Parathyroid adenoma (tissue), 2 donors: ENCODE data around the gene RASSF8.

Source experiments
- H2AFZ ChIP-seq: fragments of 300-600 bp; sonication (generic); one replicate; pipeline ENCODE4 v1.7.0; 2017; ENCODE audit warnings: antibody characterized with exemption, mild to moderate bottlenecking
- H3K27ac ChIP-seq: fragments of 300-600 bp; sonication (generic); one replicate; pipeline ENCODE4 v1.7.0; 2017
- H3K27me3 ChIP-seq: fragments of 300-600 bp; sonication (generic); one replicate; pipeline ENCODE4 v1.7.0; 2017; ENCODE audit warnings: low read length; ENCODE audit not compliant: control insufficient read depth, insufficient read depth
- H3K36me3 ChIP-seq: fragments of 300-600 bp; sonication (generic); one replicate; pipeline ENCODE4 v1.7.0; 2017; ENCODE audit warnings: low read length; ENCODE audit not compliant: control insufficient read depth, insufficient read depth
- H3K4me1 ChIP-seq: fragments of 300-600 bp; sonication (generic); one replicate; pipeline ENCODE4 v1.7.0; 2017; ENCODE audit warnings: control low read depth
- H3K4me2 ChIP-seq: fragments of 300-600 bp; sonication (generic); one replicate; pipeline ENCODE4 v1.7.0; 2017; ENCODE audit warnings: low read length
- H3K4me3 ChIP-seq: fragments of 300-600 bp; sonication (generic); one replicate; pipeline ENCODE4 v1.7.0; 2017; ENCODE audit warnings: low read depth, low read length
- H3K79me2 ChIP-seq: fragments of 300-600 bp; sonication (generic); one replicate; pipeline ENCODE4 v1.7.0; 2017; ENCODE audit warnings: control low read depth
- H3K9ac ChIP-seq: fragments of 300-600 bp; sonication (generic); one replicate; pipeline ENCODE4 v1.7.0; 2017; ENCODE audit warnings: mild to moderate bottlenecking
- H3K9me3 ChIP-seq: fragments of 300-600 bp; sonication (generic); one replicate; pipeline ENCODE4 v1.7.0; 2017; ENCODE audit warnings: low read length; ENCODE audit not compliant: control insufficient read depth
- CTCF ChIP-seq: fragments of 300-600 bp; sonication (generic); IDR thresholded peaks from one replicate; pipeline ENCODE4 v1.7.0; 2017; ENCODE audit warnings: antibody characterized with exemption, mild to moderate bottlenecking
- donor health status: primary hyperparathyroidism.

The RASSF8 gene

GRCh38 chr12:25937096-25937495 is 21.4 kb upstream of the RASSF8 start:
- H3K27ac ChIP-seq, result no peak overlapping the region
- no peak overlapping the region for H2AFZ ChIP-seq
- H3K27me3 ChIP-seq, result no peaks in the 10 kb centered on the region
- no peak overlapping the region for H3K4me3 ChIP-seq
- no peak overlapping the region for H3K9ac ChIP-seq
- no peaks in the 10 kb centered on the region for H3K9me3 ChIP-seq
- no peaks in the 10 kb centered on the region for H3K79me2 ChIP-seq
- no peak for TF ChIP-seq CTCF
- no peaks in the 10 kb centered on the region for H3K4me1 ChIP-seq
- no peak overlapping the region for H3K4me2 ChIP-seq
- H3K36me3 ChIP-seq, result no peaks in the 10 kb centered on the region

- Histone ChIP-seq H3K4me3 (no peak overlapping the region), H3K27ac (no peak overlapping the region), H3K4me1 (no peaks in the 10 kb centered on the region), H3K79me2 (no peaks in the 10 kb centered on the region), H3K36me3 (no peaks in the 10 kb centered on the region), H3K9ac (no peak overlapping the region), H2AFZ (no peak overlapping the region), H3K4me2 (no peak overlapping the region), H3K9me3 (no peaks in the 10 kb centered on the region), H3K27me3 (no peaks in the 10 kb centered on the region)
- TF ChIP-seq CTCF, result no peak
Observed at GRCh38 chr12:25938581-25938980, 19.9 kb upstream of the RASSF8 start.

GRCh38 chr12:25939606-25940005 is 18.9 kb upstream of the RASSF8 start:
- H3K4me3 ChIP-seq, result no peak overlapping the region
- no peak overlapping the region for H3K4me2 ChIP-seq
- H3K9ac ChIP-seq, result no peak overlapping the region
- no peaks in the 10 kb centered on the region for H3K9me3 ChIP-seq
- no peaks in the 10 kb centered on the region for H3K4me1 ChIP-seq
- H3K79me2 ChIP-seq, result no peaks in the 10 kb centered on the region
- no peak for TF ChIP-seq CTCF
- H3K36me3 ChIP-seq, result no peaks in the 10 kb centered on the region
- H3K27me3 ChIP-seq, result no peaks in the 10 kb centered on the region
- no peak overlapping the region for H3K27ac ChIP-seq
- H2AFZ ChIP-seq, result no peak overlapping the region

GRCh38 chr12:25940886-25941285 is 17.6 kb upstream of the RASSF8 start:
- no peak for TF ChIP-seq CTCF
- H3K4me1 ChIP-seq, result no peaks in the 10 kb centered on the region
- no peak overlapping the region for H3K4me2 ChIP-seq
- H3K27ac ChIP-seq, result no peak overlapping the region
- H3K9ac ChIP-seq, result no peak overlapping the region
- H2AFZ ChIP-seq, result no peak overlapping the region
- H3K4me3 ChIP-seq, result no peak overlapping the region
- H3K27me3 ChIP-seq, result no peaks in the 10 kb centered on the region
- H3K79me2 ChIP-seq, result no peaks in the 10 kb centered on the region
- no peaks in the 10 kb centered on the region for H3K9me3 ChIP-seq
- no peaks in the 10 kb centered on the region for H3K36me3 ChIP-seq

- H2AFZ ChIP-seq, result no peak overlapping the region
- H3K36me3 ChIP-seq, result no peaks in the 10 kb centered on the region
- no peak for TF ChIP-seq CTCF
- H3K27ac ChIP-seq, result no peak overlapping the region
- no peaks in the 10 kb centered on the region for H3K27me3 ChIP-seq
- H3K4me1 ChIP-seq, result no peaks in the 10 kb centered on the region
- no peaks in the 10 kb centered on the region for H3K9me3 ChIP-seq
- H3K79me2 ChIP-seq, result no peaks in the 10 kb centered on the region
- H3K4me2 ChIP-seq, result no peak overlapping the region
- H3K4me3 ChIP-seq, result no peak overlapping the region
- H3K9ac ChIP-seq, result no peak overlapping the region
Observed at GRCh38 chr12:25942709-25943108, 15.8 kb upstream of the RASSF8 start.
